Peyer's patch (tissue), 4 donors: ENCODE measurements around the gene EPHA8. TPM values are rescaled to one million over a fixed set of nuclear protein-coding genes. Genes with fewer than 3 reads are reported as not detected.

Source experiments
- DNase-seq, 3 donors: peaks; one replicate each; pipeline ENCODE4 v3.0.0-alpha.2; 2017 to 2019
- H3K27ac ChIP-seq, 4 donors: fragments of 200-600 bp; sonication (generic); one replicate each; pipeline ENCODE4 v1.5.1; 2016 to 2019
- H3K27me3 ChIP-seq, 2 donors: fragments of 200-600 bp; sonication (generic); one replicate each; pipeline ENCODE4 v1.5.1; 2019
- H3K36me3 ChIP-seq, 3 donors: fragments of 200-600 bp; sonication (generic); one replicate each; pipeline ENCODE4 v1.5.1; 2016 to 2019
- H3K4me1 ChIP-seq, 4 donors: fragments of 200-600 bp; sonication (generic); one replicate each; pipeline ENCODE4 v1.5.1; 2016 to 2019
- H3K4me3 ChIP-seq, 4 donors: fragments of 200-600 bp; sonication (generic); 1 replicate in 3 of 4; 2 replicates in 1 of 4; pipeline ENCODE4 v1.5.1; 2016 to 2019; ENCODE audit warnings: mild to moderate bottlenecking in 1 of 4
- H3K9me3 ChIP-seq, 4 donors: fragments of 200-600 bp; sonication (generic); one replicate each; pipeline ENCODE4 v1.5.1; 2016 to 2019; ENCODE audit warnings: mild to moderate bottlenecking in 1 of 4
- POLR2A ChIP-seq, 2 donors: fragments of 450-650 bp; IDR thresholded peaks; one replicate each; pipeline ENCODE4 v1.5.1; 2017; ENCODE audit warnings: antibody characterized with exemption in 2 of 2, mild to moderate bottlenecking in 2 of 2, moderate library complexity in 2 of 2
- total RNA-seq, 4 donors: library from RNA; depleted of rRNA; stranded (reverse); fragments of >200 nt; gene quantifications; one replicate each; pipeline ENCODE4 v1.1.0, GENCODE V29; 2016
- TF ChIP-seq, protein P1 (sequence below), 6 experiments: fragments of 450-650 bp in 4 of 6; fragments of 200-600 bp in 2 of 6; sonication (generic) in 1 of 6; IDR thresholded peaks; one replicate each; pipeline ENCODE4 v1.5.1; 2017 to 2019; ENCODE audit warnings: antibody characterized with exemption in 6 of 6, mild to moderate bottlenecking in 3 of 6, moderate library complexity in 1 of 6

Gene EPHA8
- total RNA-seq, 4 donors from 2014 or later, result not detected

DNA sequence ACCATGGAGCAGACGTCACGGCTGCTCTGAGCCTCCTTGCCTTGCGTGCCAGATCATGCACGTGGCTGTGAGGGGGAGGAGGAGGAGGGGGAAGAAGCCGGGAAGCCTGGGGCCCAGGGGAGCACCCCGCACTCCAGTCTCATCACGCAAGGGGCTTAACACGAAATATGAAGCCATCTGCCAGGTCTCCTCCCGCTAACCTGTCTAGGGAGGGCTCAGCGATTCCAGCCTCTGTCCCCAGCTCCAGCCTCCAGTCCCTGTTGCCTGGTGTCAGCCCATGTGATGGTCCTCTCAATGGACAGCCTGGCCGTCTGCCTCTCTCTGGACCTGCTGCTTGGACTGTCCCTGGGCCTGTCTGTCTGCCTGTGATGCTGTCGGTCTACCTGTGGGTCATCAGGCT, 50.7 kb downstream of the EPHA8 start:
- H3K9me3 ChIP-seq, result no peaks in the 10 kb centered on the region
- no peaks in the 10 kb centered on the region for H3K27me3 ChIP-seq
- no peak for DNase-seq
- TF ChIP-seq, protein P1, sequence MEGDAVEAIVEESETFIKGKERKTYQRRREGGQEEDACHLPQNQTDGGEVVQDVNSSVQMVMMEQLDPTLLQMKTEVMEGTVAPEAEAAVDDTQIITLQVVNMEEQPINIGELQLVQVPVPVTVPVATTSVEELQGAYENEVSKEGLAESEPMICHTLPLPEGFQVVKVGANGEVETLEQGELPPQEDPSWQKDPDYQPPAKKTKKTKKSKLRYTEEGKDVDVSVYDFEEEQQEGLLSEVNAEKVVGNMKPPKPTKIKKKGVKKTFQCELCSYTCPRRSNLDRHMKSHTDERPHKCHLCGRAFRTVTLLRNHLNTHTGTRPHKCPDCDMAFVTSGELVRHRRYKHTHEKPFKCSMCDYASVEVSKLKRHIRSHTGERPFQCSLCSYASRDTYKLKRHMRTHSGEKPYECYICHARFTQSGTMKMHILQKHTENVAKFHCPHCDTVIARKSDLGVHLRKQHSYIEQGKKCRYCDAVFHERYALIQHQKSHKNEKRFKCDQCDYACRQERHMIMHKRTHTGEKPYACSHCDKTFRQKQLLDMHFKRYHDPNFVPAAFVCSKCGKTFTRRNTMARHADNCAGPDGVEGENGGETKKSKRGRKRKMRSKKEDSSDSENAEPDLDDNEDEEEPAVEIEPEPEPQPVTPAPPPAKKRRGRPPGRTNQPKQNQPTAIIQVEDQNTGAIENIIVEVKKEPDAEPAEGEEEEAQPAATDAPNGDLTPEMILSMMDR (IDR thresholded peaks at IDR 0.05), result no peak
- TF ChIP-seq POLR2A (IDR thresholded peaks at IDR 0.05), result no peak
- H3K4me3 ChIP-seq, result no peak overlapping the region
- no peaks in the 10 kb centered on the region for H3K4me1 ChIP-seq
- H3K27ac ChIP-seq, result no peak overlapping the region
- H3K36me3 ChIP-seq, result no peaks in the 10 kb centered on the region

DNA sequence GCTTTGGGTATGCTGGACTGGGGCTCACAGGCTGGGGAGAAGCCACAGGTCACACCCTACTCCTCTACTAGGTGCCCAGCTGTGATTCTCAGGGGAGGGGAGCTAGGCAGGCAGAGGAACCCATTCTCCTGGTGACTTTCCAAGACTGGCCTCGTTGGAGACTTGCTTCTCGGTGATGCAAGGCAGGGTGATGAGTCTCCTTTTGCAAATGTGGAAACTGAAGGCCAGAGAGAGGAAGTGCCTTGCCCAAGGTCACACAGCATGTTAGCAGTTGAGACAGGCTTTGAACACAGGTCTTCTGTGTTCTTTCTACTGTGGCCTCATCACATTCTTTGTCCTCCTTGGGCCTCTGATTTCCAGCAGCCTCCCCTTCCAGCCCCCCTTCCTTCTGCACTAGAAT, 52.6 kb downstream of the EPHA8 start:
- no peak for DNase-seq
- no peak overlapping the region for H3K4me3 ChIP-seq
- no peak overlapping the region for H3K27ac ChIP-seq
- TF ChIP-seq, protein P1 (IDR thresholded peaks at IDR 0.05), result no peak
- TF ChIP-seq POLR2A (IDR thresholded peaks at IDR 0.05), result no peak
- no peaks in the 10 kb centered on the region for H3K4me1 ChIP-seq
- no peaks in the 10 kb centered on the region for H3K36me3 ChIP-seq
- H3K27me3 ChIP-seq, result no peaks in the 10 kb centered on the region
- H3K9me3 ChIP-seq, result no peaks in the 10 kb centered on the region

DNA sequence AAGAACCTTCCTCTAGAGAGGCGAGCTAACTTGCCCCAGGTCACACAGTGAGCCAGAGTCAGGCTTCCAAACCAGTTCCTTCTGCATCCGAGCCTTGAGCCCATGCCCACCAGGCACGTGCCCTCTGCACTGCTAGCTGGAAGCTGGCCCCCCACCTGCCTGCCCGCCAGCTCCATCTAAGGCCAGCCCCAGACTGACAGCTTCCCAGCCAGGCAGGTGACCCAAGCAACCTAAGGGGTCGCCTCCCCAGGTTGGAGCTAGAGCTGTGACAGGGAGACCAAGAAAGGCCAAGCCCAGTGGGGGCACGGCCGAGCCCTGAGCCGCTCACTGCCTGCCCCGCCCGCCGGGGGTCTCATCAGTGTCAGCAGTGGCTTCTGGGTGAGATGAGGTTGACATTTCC, 53.3 kb downstream of the EPHA8 start:
- Histone ChIP-seq H3K27me3 (no peaks in the 10 kb centered on the region), H3K9me3 (no peaks in the 10 kb centered on the region), H3K36me3 (no peaks in the 10 kb centered on the region), H3K27ac (no peak overlapping the region), H3K4me3 (no peak overlapping the region), H3K4me1 (no peaks in the 10 kb centered on the region)
- DNase-seq, result no peak
- TF ChIP-seq POLR2A (IDR thresholded peaks at IDR 0.05), result no peak
- TF ChIP-seq, protein P1 (IDR thresholded peaks at IDR 0.05), result no peak

DNA sequence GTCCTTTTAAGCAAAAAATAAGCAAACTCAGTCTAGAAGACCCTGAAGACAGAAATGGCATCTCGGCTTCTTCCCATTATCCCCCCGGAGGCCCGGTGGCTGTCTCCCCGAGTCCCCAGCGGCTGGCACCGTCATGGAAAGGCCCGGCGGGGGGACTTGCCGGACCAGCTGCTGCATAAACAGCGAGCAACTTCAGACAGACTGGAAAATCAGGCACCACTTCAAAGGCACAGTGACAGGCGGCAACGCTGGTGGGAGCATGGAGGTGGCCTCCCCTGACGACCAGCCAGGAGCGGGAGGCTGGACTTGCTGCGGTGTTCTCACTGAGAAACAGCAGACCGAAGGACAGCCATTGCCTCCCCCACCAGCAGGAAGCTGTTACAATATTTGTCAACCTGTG, 54.8 kb downstream of the EPHA8 start:
- DNase-seq, result no peak
- no peak for TF ChIP-seq POLR2A (IDR thresholded peaks at IDR 0.05)
- TF ChIP-seq, protein P1 (IDR thresholded peaks at IDR 0.05), result no peak
- Histone ChIP-seq H3K4me1 (no peaks in the 10 kb centered on the region), H3K27me3 (no peaks in the 10 kb centered on the region), H3K9me3 (no peaks in the 10 kb centered on the region), H3K27ac (no peak overlapping the region), H3K4me3 (no peak overlapping the region), H3K36me3 (no peaks in the 10 kb centered on the region)

DNA sequence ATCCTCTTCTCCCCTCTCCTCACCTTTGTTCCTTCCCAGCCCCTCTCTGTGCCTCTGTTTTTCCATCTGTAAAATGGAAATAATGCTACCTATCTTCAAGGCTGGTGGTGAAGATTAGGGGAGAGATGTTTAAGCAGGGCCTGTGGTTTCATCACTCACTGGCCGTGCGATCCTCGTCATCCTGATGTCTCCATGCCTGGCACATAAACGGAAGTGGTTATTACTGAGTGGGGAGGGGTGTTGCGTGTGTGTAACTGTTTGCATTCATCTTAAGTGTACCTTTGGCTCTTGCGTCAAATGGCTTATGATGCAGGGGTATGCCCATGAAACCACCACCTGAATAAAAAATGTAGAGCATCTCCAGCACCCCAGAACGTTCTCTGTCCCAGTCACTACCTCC, 56.0 kb downstream of the EPHA8 start:
- H3K27me3 ChIP-seq, result no peaks in the 10 kb centered on the region

More for the DNA sequence above, 56.0 kb downstream of the EPHA8 start:
- TF ChIP-seq, protein P1 (IDR thresholded peaks at IDR 0.05), result no peak
- DNase-seq, result no peak
- Histone ChIP-seq H3K9me3 (no peaks in the 10 kb centered on the region), H3K4me1 (no peaks in the 10 kb centered on the region), H3K27ac (no peak overlapping the region), H3K36me3 (no peaks in the 10 kb centered on the region), H3K4me3 (no peak overlapping the region)
